Right atrium auricular region (tissue), 2 donors: ENCODE results near the gene STARD13. TPM values are rescaled to one million over a fixed set of nuclear protein-coding genes. Genes with fewer than 3 reads are reported as not detected.

Source experiments
- DNase-seq: peaks from one replicate; pipeline ENCODE4 v3.0.0-alpha.2; 2019; ENCODE audit warnings: low spot score
- H3K27ac ChIP-seq, 2 donors: fragments of 200-600 bp; sonication (generic); 1 replicate in 1 of 2; 2 replicates in 1 of 2; pipeline ENCODE4 v1.5.1; 2016 to 2019
- H3K27me3 ChIP-seq, 2 donors: fragments of 200-600 bp; sonication (generic); one replicate each; pipeline versions ENCODE4 v1.5.1 to v1.6.0; 2017 to 2019
- H3K36me3 ChIP-seq: fragments of 200-600 bp; sonication (generic); one replicate; pipeline ENCODE4 v1.5.1; 2016
- H3K4me1 ChIP-seq, 2 donors: fragments of 200-600 bp; sonication (generic); one replicate each; pipeline versions ENCODE4 v1.5.1 to v1.6.0; 2017 to 2019
- H3K4me3 ChIP-seq, 2 donors: fragments of 200-600 bp; sonication (generic); 1 replicate in 1 of 2; 2 replicates in 1 of 2; pipeline ENCODE4 v1.5.1; 2017 to 2019; ENCODE audit warnings: mild to moderate bottlenecking in 1 of 2, moderate library complexity in 1 of 2
- H3K9me3 ChIP-seq, 2 donors: fragments of 200-600 bp; sonication (generic); one replicate each; pipeline ENCODE4 v1.5.1; 2019
- CTCF ChIP-seq, 2 donors: fragments of 200-600 bp; sonication (generic); IDR thresholded peaks; one replicate each; pipeline ENCODE4 v1.5.1; 2019; ENCODE audit warnings: antibody characterized with exemption in 2 of 2
- total RNA-seq, 2 donors: library from RNA; depleted of rRNA; stranded (reverse); fragments of >200 nt; gene quantifications; one replicate each; pipeline ENCODE4 v1.1.0, GENCODE V29; 2016

Gene STARD13
- total RNA-seq, 2 donors from 2014 or later: 21.6 to 23.3 TPM

GRCh38 chr13:33319859-33320258 lies 34.3 kb upstream of the STARD13 start:
- TF ChIP-seq CTCF (IDR thresholded peaks at IDR 0.05): no peak
- Histone ChIP-seq H3K27ac (no peak overlapping the region), H3K27me3 (no peaks in the 10 kb centered on the region), H3K9me3 (no peaks in the 10 kb centered on the region), H3K4me1 (peaks cover 0 to 9% of the 10 kb centered on the region in 2 donors), H3K4me3 (no peak overlapping the region), H3K36me3 (no peaks in the 10 kb centered on the region)
- DNase-seq: no peak

GRCh38 chr13:33318744-33319143 lies 33.2 kb upstream of the STARD13 start:
- Histone ChIP-seq H3K4me3 (no peak overlapping the region), H3K27me3 (no peaks in the 10 kb centered on the region), H3K4me1 (peaks cover 0 to 8% of the 10 kb centered on the region in 2 donors), H3K27ac (no peak overlapping the region), H3K36me3 (no peaks in the 10 kb centered on the region), H3K9me3 (no peaks in the 10 kb centered on the region)
- DNase-seq: no peak
- no peak for TF ChIP-seq CTCF (IDR thresholded peaks at IDR 0.05)

GRCh38 chr13:33318037-33318436 lies 32.5 kb upstream of the STARD13 start:
- Histone ChIP-seq H3K9me3 (no peaks in the 10 kb centered on the region), H3K36me3 (no peaks in the 10 kb centered on the region), H3K27me3 (no peaks in the 10 kb centered on the region), H3K27ac (no peak overlapping the region), H3K4me3 (no peak overlapping the region), H3K4me1 (peaks cover 0 to 1% of the 10 kb centered on the region in 2 donors)
- no peak for DNase-seq
- no peak for TF ChIP-seq CTCF (IDR thresholded peaks at IDR 0.05)

GRCh38 chr13:33316890-33317289 lies 31.3 kb upstream of the STARD13 start:
- Histone ChIP-seq H3K9me3 (no peaks in the 10 kb centered on the region), H3K36me3 (no peaks in the 10 kb centered on the region), H3K4me3 (no peak overlapping the region), H3K27me3 (no peaks in the 10 kb centered on the region), H3K4me1 (peaks cover 0 to 4% of the 10 kb centered on the region in 2 donors), H3K27ac (no peak overlapping the region)
- no peak for DNase-seq
- no peak for TF ChIP-seq CTCF (IDR thresholded peaks at IDR 0.05)

GRCh38 chr13:33313504-33313903 lies 27.9 kb upstream of the STARD13 start:
- Histone ChIP-seq H3K27ac (peak overlapping the region in 1 of 2 donors; percentile 2), H3K27me3 (no peaks in the 10 kb centered on the region), H3K4me1 (peaks cover 0 to 10% of the 10 kb centered on the region in 2 donors), H3K36me3 (no peaks in the 10 kb centered on the region), H3K9me3 (no peaks in the 10 kb centered on the region), H3K4me3 (no peak overlapping the region)
- TF ChIP-seq CTCF (IDR thresholded peaks at IDR 0.05): no peak
- DNase-seq: no peak

- peak overlapping the region in 1 of 2 donors; percentile 2 for H3K27ac ChIP-seq
These were observed 27.3 kb upstream of the STARD13 start for GRCh38 chr13:33312861-33313212.

More at GRCh38 chr13:33312861-33313212, 27.3 kb upstream of the STARD13 start:
- no peaks in the 10 kb centered on the region for H3K9me3 ChIP-seq
- no peaks in the 10 kb centered on the region for H3K27me3 ChIP-seq
- no peak overlapping the region for H3K4me3 ChIP-seq
- H3K36me3 ChIP-seq: no peaks in the 10 kb centered on the region
- no peak for DNase-seq
- peaks cover 0 to 10% of the 10 kb centered on the region in 2 donors for H3K4me1 ChIP-seq
- TF ChIP-seq CTCF (IDR thresholded peaks at IDR 0.05): no peak
